Activated CD4-positive, alpha-beta memory T cell treated with anti-CD3 and anti-CD28 coated beads, Interleukin-2, amount 10 ng/mL, durations not matched to agents 7 days and 5 days (primary cell): ENCODE data around the gene KLB. TPM values are rescaled to one million over a fixed set of nuclear protein-coding genes. Genes with fewer than 3 reads are reported as not detected.
"Not testable (repeated sequence)": the region's sequence is repeated elsewhere in the genome, so short reads cannot be mapped to it uniquely, and the experiment has no call there.

Experiments used
- CTCF ChIA-PET: fragments of 350-600 bp; sonication (Branson Sonifier 250); formaldehyde crosslinking; loops from one replicate; lab custom pipeline; 2021; ENCODE audit warnings: antibody characterized with exemption, inconsistent platforms; lab: Charles Lee
- POLR2A ChIA-PET: fragments of 350-600 bp; sonication (Branson Sonifier 250); formaldehyde crosslinking; loops from one replicate; lab custom pipeline; 2021; ENCODE audit warnings: antibody characterized with exemption; lab: Charles Lee
- DNase-seq: peaks from one replicate; pipeline ENCODE4 v3.0.0-alpha.2; 2020
- H3K27ac Mint-ChIP-seq: one replicate; pipeline ENCODE4 v1.8.0; 2021; ENCODE audit warnings: mild to moderate bottlenecking, mixed read lengths
- H3K27me3 Mint-ChIP-seq: one replicate; pipeline ENCODE4 v1.8.0; 2021; ENCODE audit warnings: mixed read lengths
- H3K36me3 Mint-ChIP-seq: one replicate; pipeline ENCODE4 v1.8.0; 2021; ENCODE audit warnings: low read depth, mixed read lengths
- H3K4me1 Mint-ChIP-seq: one replicate; pipeline ENCODE4 v1.8.0; 2021; ENCODE audit warnings: mixed read lengths
- H3K4me3 Mint-ChIP-seq: one replicate; pipeline ENCODE4 v1.8.0; 2021; ENCODE audit warnings: mild to moderate bottlenecking, mixed read lengths
- H3K9me3 Mint-ChIP-seq: one replicate; pipeline ENCODE4 v1.8.0; 2021; ENCODE audit warnings: mixed read lengths
- total RNA-seq, 2 experiments: library from RNA; stranded (reverse); gene quantifications; one replicate each; pipeline ENCODE4 v1.2.3, GENCODE V29; 2021

The KLB gene
- total RNA-seq, 2 experiments from 2014 or later, result not detected

- Mint-ChIP-seq H3K4me1 (no peaks in the 10 kb centered on the region), H3K27me3 (peaks cover 35% of the 10 kb centered on the region), H3K4me3 (no peak overlapping the region), H3K9me3 (peaks cover 5% of the 10 kb centered on the region), H3K27ac (no peak overlapping the region), H3K36me3 (peaks cover 3% of the 10 kb centered on the region)
- CTCF ChIA-PET, result no interaction called here
- POLR2A ChIA-PET, result no interaction called here
- no peak for DNase-seq
Observed at GRCh38 chr4:39383690-39384089, 23.0 kb upstream of the KLB start.

GRCh38 chr4:39384563-39384962, 22.2 kb upstream of the KLB start:
- no peak for DNase-seq
- CTCF ChIA-PET, result no interaction called here
- H3K27me3 Mint-ChIP-seq, result peaks cover 27% of the 10 kb centered on the region
- no peaks in the 10 kb centered on the region for H3K4me1 Mint-ChIP-seq
- POLR2A ChIA-PET, result no interaction called here
- H3K36me3 Mint-ChIP-seq, result peaks cover 3% of the 10 kb centered on the region
- H3K4me3 Mint-ChIP-seq, result no peak overlapping the region
- no peaks in the 10 kb centered on the region for H3K9me3 Mint-ChIP-seq
- H3K27ac Mint-ChIP-seq, result no peak overlapping the region

DNA sequence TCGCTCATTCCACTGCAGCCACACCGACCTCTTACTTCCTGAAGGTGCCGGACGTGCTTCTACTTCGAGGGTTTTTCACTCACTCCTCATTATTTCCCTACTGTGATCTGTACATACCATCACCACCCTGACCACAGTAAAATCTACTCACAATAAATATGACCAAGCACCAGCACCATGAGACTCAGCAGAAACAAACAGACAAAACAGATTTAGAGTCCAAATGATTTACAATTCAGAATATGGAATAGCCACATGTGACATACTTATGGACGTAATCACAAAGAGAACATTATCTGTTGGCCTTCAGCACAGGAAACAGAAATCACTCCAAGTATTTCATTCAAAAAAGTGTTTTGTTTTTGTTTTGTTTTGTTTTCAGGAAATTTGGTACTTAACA, 16.1 kb upstream of the KLB start:
- no peaks in the 10 kb centered on the region for H3K4me1 Mint-ChIP-seq
- H3K27me3 Mint-ChIP-seq, result peaks cover 3% of the 10 kb centered on the region
- H3K4me3 Mint-ChIP-seq, result no peak overlapping the region
- no peaks in the 10 kb centered on the region for H3K9me3 Mint-ChIP-seq
- POLR2A ChIA-PET, result no interaction called here
- no peaks in the 10 kb centered on the region for H3K36me3 Mint-ChIP-seq
- no peak overlapping the region for H3K27ac Mint-ChIP-seq
- DNase-seq, result no peak
- CTCF ChIA-PET, result no interaction called here

DNA sequence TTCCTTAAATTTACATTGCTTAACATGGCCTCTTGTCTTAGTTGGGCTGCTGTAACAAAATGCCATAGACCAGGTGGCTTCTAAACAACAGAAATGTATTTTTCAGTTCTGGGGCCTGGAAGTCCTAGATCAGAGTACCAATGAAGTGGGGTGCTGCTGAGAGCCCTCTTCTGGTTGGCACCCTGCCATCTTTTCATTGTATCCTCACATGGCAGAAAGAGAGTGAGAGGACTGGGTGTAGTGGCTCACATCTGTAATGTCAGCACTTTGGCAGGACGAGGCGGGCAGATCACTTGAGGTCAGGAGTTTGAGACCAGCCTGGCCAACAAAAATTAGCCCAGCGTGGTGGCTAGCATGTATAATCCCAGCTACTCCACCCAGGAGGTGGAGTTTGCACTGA, 12.0 kb upstream of the KLB start:
- DNase-seq, result no peak
- Mint-ChIP-seq H3K27ac (no peak overlapping the region), H3K4me1 (no peaks in the 10 kb centered on the region), H3K27me3 (peaks cover 3% of the 10 kb centered on the region), H3K9me3 (no peaks in the 10 kb centered on the region), H3K4me3 (no peak overlapping the region), H3K36me3 (no peaks in the 10 kb centered on the region)
- CTCF ChIA-PET, result no interaction called here
- POLR2A ChIA-PET, result no interaction called here

- H3K4me3 Mint-ChIP-seq, H3K4me1 Mint-ChIP-seq, H3K27ac Mint-ChIP-seq, CTCF ChIA-PET, POLR2A ChIA-PET, H3K27me3 Mint-ChIP-seq, H3K36me3 Mint-ChIP-seq, H3K9me3 Mint-ChIP-seq, DNase-seq: not testable (repeated sequence)
Observed at GRCh38 chr4:39401640-39402039, 5.1 kb upstream of the KLB start.

GRCh38 chr4:39407584-39407885, 805 bp downstream of the KLB start:
- DNase-seq, result no peak
- H3K9me3 Mint-ChIP-seq, result no peaks in the 10 kb centered on the region
- ChIA-PET CTCF (no interaction called here), POLR2A (interaction anchor here (0.5 to 1.3 kb wide), 3 partner anchors 41 to 577 kb away, joined by 3 read pairs; partner anchors contain the start of gene RFC1)
- H3K4me1 Mint-ChIP-seq, result no peaks in the 10 kb centered on the region
- peaks cover 8% of the 10 kb centered on the region for H3K27me3 Mint-ChIP-seq
- no peak overlapping the region for H3K4me3 Mint-ChIP-seq
- no peak overlapping the region for H3K27ac Mint-ChIP-seq
- H3K36me3 Mint-ChIP-seq, result no peaks in the 10 kb centered on the region

- DNase-seq, result no peak
- Mint-ChIP-seq H3K36me3 (no peaks in the 10 kb centered on the region), H3K4me1 (no peaks in the 10 kb centered on the region), H3K27me3 (peaks cover 8% of the 10 kb centered on the region), H3K9me3 (no peaks in the 10 kb centered on the region), H3K4me3 (no peak overlapping the region), H3K27ac (no peak overlapping the region)
- CTCF ChIA-PET, result interaction anchor here (1.4 kb wide), 1 partner anchor 509 kb away, joined by 3 read pairs; no protein-coding TSS in a partner anchor
- POLR2A ChIA-PET, result no interaction called here
Observed at GRCh38 chr4:39410415-39410814, 3.7 kb downstream of the KLB start.

DNA sequence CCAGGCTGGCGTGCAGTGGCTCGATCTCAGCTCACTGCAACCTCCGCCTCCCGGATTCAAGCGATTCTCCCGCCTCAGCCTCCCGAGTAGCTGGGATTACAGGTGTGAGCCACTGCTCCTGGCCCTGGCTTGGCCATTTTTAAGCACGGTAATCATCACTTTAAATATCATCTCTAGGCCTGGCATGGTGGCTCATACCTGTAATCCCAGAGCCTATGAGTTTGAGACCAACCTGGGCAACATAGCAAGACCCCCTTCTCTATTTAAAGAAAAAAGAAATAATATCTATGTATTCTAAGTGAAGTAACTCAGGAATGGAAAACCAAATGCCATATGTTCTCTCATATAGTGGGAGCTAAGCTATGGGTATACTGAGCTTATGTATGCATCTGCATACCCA, 4.8 kb downstream of the KLB start:
- H3K4me1 Mint-ChIP-seq, H3K4me3 Mint-ChIP-seq, H3K27ac Mint-ChIP-seq, H3K9me3 Mint-ChIP-seq, POLR2A ChIA-PET, DNase-seq, CTCF ChIA-PET, H3K36me3 Mint-ChIP-seq: not testable (repeated sequence)
- H3K27me3 Mint-ChIP-seq, result peaks cover 10% of the 10 kb centered on the region

DNA sequence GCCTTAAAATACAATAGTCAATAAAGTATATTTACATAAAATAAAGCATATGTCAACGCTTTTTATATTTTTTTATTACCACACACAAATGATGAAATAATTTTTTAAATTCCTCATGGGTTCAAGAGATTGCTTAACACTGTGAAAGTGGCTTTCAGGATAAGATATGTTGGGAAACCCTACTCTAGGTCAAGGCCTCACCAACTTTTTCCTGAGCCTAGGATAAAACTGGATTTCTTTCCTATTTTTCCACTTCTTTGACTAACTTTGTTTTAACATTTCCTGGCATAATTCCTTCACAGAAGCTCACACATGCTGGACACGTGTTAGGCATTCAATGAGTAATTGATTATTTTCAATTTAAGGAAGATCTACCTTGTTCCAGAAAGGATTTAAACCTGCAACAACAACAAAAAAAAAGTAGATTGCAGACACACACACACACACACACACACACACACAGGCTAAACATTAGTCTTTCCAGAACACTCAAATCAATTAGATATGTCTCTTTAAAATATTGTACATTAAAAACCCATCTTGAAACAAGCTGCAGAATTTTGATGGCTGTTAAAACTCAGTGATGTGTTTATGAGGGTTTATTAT, 9.1 kb downstream of the KLB start:
- CTCF ChIA-PET, result no interaction called here
- H3K27me3 Mint-ChIP-seq, result peaks cover 5% of the 10 kb centered on the region

DNA sequence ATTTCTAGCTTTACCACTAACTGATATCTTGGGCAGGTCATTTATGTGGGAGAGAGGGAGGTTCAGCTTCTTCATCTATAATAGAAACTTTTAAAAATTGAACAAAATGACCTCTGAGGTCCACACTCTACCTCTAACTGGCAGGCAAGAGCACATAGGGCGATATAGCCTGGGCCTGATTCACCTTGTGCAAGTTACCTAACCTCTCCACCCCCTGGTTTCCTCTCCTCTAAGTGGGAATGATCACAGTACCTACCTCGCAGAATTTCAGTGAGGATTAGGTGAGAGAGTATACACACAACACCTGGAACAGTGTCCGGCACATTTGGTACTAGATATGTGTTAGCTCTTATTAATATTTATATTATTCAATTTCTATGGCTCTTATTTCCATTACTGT, 15.5 kb downstream of the KLB start:
- ChIA-PET CTCF (no interaction called here), POLR2A (no interaction called here)
- Mint-ChIP-seq H3K4me1 (no peaks in the 10 kb centered on the region), H3K4me3 (no peak overlapping the region), H3K27me3 (peaks cover 3% of the 10 kb centered on the region), H3K9me3 (no peaks in the 10 kb centered on the region), H3K27ac (no peak overlapping the region), H3K36me3 (no peaks in the 10 kb centered on the region)
- no peak for DNase-seq

More for the DNA sequence above, 9.1 kb downstream of the KLB start:
- no peaks in the 10 kb centered on the region for H3K9me3 Mint-ChIP-seq
- POLR2A ChIA-PET, result no interaction called here
- H3K4me1 Mint-ChIP-seq, result no peaks in the 10 kb centered on the region
- H3K4me3 Mint-ChIP-seq, result no peak overlapping the region
- DNase-seq, result no peak
- no peaks in the 10 kb centered on the region for H3K36me3 Mint-ChIP-seq
- no peak overlapping the region for H3K27ac Mint-ChIP-seq

- DNase-seq, H3K27me3 Mint-ChIP-seq, H3K4me1 Mint-ChIP-seq, POLR2A ChIA-PET, H3K36me3 Mint-ChIP-seq, CTCF ChIA-PET, H3K4me3 Mint-ChIP-seq, H3K9me3 Mint-ChIP-seq, H3K27ac Mint-ChIP-seq: not testable (repeated sequence)
Observed at GRCh38 chr4:39425297-39425696, 18.6 kb downstream of the KLB start.

GRCh38 chr4:39426728-39427127, 20.0 kb downstream of the KLB start:
- Mint-ChIP-seq H3K4me3 (no peak overlapping the region), H3K36me3 (no peaks in the 10 kb centered on the region), H3K4me1 (no peaks in the 10 kb centered on the region), H3K27me3 (peaks cover 1% of the 10 kb centered on the region), H3K9me3 (no peaks in the 10 kb centered on the region), H3K27ac (no peak overlapping the region)
- DNase-seq, result no peak
- CTCF ChIA-PET, result interaction anchor here (0.7 kb wide), 1 partner anchor 917 kb away, joined by 3 read pairs; no protein-coding TSS in a partner anchor
- POLR2A ChIA-PET, result no interaction called here

DNA sequence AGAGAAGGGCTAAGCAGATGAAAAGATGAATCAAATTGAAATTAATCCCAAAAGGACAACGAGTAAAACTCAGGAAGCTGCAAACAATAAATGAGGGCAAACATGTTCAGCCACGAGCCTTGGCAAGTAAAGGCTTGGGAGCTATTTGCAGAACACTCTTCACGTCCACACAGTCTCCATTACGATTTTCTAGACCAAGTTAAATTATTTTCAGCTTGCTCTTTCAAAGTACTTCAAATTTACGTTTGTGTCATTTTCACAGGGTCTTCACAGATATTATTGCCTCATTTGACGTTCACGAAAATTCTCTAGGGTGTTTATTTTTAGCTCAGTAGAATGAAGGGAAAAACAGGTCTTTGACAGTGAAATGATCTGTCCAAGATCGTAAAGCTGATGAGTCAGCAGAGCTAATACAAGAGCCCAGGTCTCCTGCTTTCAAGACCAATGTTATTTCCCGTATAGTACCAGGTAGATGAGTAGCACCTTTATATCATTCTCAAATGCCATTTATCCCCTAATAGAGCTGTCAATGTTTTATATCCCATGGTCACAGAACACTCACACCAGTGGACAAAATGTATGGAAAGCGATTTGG, 20.9 kb downstream of the KLB start:
- peaks cover 1% of the 10 kb centered on the region for H3K27me3 Mint-ChIP-seq
- CTCF ChIA-PET, result interaction anchor here (0.6 kb wide), 1 partner anchor 76 kb away, joined by 4 read pairs; no protein-coding TSS in a partner anchor
- no peak for DNase-seq
- H3K4me1 Mint-ChIP-seq, result no peaks in the 10 kb centered on the region
- POLR2A ChIA-PET, result no interaction called here
- H3K36me3 Mint-ChIP-seq, result no peaks in the 10 kb centered on the region
- no peak overlapping the region for H3K4me3 Mint-ChIP-seq
- H3K27ac Mint-ChIP-seq, result no peak overlapping the region
- H3K9me3 Mint-ChIP-seq, result no peaks in the 10 kb centered on the region
